Thoracic aorta (tissue), 2 donors: ENCODE measurements around the gene DDAH1. TPM values are rescaled to one million over a fixed set of nuclear protein-coding genes. Genes with fewer than 3 reads are reported as not detected.

Source experiments
- ATAC-seq: fragments of 150-250 bp; one replicate; pipeline ENCODE4 v1.8.0; 2017; ENCODE audit warnings: low read depth; ENCODE audit not compliant: insufficient number of reproducible peaks, low FRiP score
- DNase-seq: peaks from one replicate; pipeline ENCODE4 v3.0.0-alpha.2; 2020; ENCODE audit warnings: low spot score
- H3K27ac ChIP-seq, 2 donors: fragments of 200-600 bp; sonication (generic); 1 replicate in 1 of 2; 2 replicates in 1 of 2; pipeline ENCODE4 v1.5.1; 2016; ENCODE audit warnings: mild to moderate bottlenecking in 2 of 2, moderate library complexity in 2 of 2
- H3K27me3 ChIP-seq: fragments of 200-600 bp; sonication (generic); replicated peaks from 2 replicates; pipeline ENCODE4 v1.6.0; 2016; ENCODE audit warnings: mild to moderate bottlenecking; ENCODE audit not compliant: insufficient read depth
- H3K36me3 ChIP-seq: fragments of 200-600 bp; sonication (generic); one replicate; pipeline ENCODE4 v1.5.1; 2016
- H3K4me1 ChIP-seq, 2 donors: fragments of 200-600 bp; sonication (generic); 1 replicate in 1 of 2; 2 replicates in 1 of 2; pipeline versions ENCODE4 v1.5.1 to v1.6.0; 2016; ENCODE audit warnings: low read depth in 2 of 2, mild to moderate bottlenecking in 1 of 2; ENCODE audit not compliant: control insufficient read depth in 1 of 2
- H3K4me3 ChIP-seq: fragments of 200-600 bp; sonication (generic); 2 replicates; pipeline ENCODE4 v1.5.1; 2016; ENCODE audit warnings: mild to moderate bottlenecking
- H3K9me3 ChIP-seq: fragments of 200-600 bp; sonication (generic); 2 replicates; pipeline ENCODE4 v1.5.1; 2016
- CTCF ChIP-seq: fragments of 200-600 bp; sonication (generic); IDR thresholded peaks from one replicate; pipeline ENCODE4 v1.5.1; 2019; ENCODE audit warnings: antibody characterized with exemption
- total RNA-seq, 2 donors: library from RNA; depleted of rRNA; stranded (reverse); fragments of >200 nt; gene quantifications; one replicate each; pipeline versions ENCODE4 v1.1.0 to v1.2.3, GENCODE V29; 2016

The DDAH1 gene
- total RNA-seq, 2 donors from 2014 or later = 30.5 to 55.4 TPM

DNA sequence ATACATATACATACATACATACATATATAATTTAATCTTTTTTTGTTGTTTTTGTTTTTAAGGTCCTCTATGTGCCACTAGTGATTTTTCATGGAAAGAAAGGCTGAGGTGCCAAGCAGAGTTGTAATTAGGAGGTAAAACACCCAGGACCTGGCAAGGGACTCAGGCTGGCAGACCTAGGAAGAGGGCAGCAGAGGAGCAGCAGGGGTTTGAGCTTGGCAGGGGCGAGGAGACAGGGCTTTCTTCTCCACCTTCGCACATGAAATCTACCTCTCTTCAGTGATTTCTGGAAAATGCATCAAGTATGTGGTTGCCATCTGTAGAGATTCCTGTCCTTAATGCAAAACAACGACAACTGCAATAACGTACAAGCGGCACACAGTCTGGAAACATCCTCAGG, 31.9 kb downstream of the DDAH1 start:
- no peak overlapping the region for H3K27ac ChIP-seq
- TF ChIP-seq CTCF = no peak
- H3K27me3 ChIP-seq = no peaks in the 10 kb centered on the region
- peaks cover 0 to 3% of the 10 kb centered on the region in 2 donors for H3K4me1 ChIP-seq
- no peak overlapping the region for H3K4me3 ChIP-seq
- H3K9me3 ChIP-seq = no peaks in the 10 kb centered on the region
- no peaks in the 10 kb centered on the region for H3K36me3 ChIP-seq
- no peak for DNase-seq
- ATAC-seq = no peak

- peaks cover 3 to 22% of the 10 kb centered on the region in 2 donors for H3K4me1 ChIP-seq
- TF ChIP-seq CTCF = no peak
- H3K4me3 ChIP-seq = no peak overlapping the region
- H3K27ac ChIP-seq = peak overlapping the region; percentile 46 to 73
- H3K36me3 ChIP-seq = no peaks in the 10 kb centered on the region
- no peaks in the 10 kb centered on the region for H3K27me3 ChIP-seq
- no peaks in the 10 kb centered on the region for H3K9me3 ChIP-seq
- no peak for DNase-seq
- ATAC-seq = no peak
These were observed 36.4 kb downstream of the DDAH1 start for GRCh38 chr1:85428471-85429089.

DNA sequence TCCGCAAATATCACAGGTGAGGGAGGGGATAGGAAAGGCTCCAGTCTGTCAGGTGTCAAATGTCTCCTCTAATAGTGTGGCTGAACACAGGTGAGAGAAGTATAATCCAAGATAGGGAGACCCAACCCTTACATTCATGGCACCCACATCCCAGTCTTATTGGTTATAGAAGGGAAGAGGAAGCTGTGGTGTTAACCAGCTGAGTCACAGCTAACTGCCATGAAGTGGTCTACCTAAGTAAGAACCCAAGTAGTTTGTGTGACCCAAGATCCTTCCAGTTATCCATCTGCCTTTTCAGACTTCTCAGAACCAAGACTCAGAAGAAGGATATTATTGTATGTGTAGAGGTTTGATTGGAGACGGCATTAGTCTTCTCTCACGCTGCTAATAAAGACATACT, 37.1 kb downstream of the DDAH1 start:
- H3K27ac ChIP-seq = peak overlapping the region; percentile 46 to 73
- peaks cover 3 to 22% of the 10 kb centered on the region in 2 donors for H3K4me1 ChIP-seq
- H3K36me3 ChIP-seq = no peaks in the 10 kb centered on the region
- no peak overlapping the region for H3K4me3 ChIP-seq
- no peak for TF ChIP-seq CTCF
- ATAC-seq (no peak), DNase-seq (no peak)
- no peaks in the 10 kb centered on the region for H3K9me3 ChIP-seq
- H3K27me3 ChIP-seq = no peaks in the 10 kb centered on the region

DNA sequence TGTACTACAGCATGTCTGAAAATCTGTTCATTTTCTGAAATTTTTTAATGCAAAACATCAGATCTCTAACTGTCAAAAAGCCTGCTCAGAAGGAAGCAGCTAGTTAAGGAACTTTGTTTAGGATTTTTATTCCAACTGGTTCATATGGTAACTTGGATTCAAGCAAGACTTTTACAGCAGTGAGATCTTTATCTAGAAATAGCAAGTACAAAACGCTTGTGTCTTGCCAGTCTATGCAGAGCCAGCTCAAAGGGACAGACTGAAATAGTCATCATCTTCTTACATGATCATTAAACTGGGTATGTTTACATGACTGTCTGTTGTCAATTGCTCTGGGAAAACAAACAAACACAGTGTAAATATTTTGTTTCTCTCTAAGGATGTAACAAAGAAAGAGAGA, 37.6 kb downstream of the DDAH1 start:
- Histone ChIP-seq H3K4me3 (no peak overlapping the region), H3K27ac (peak overlapping the region; percentile 46 to 73), H3K4me1 (peaks cover 3 to 22% of the 10 kb centered on the region in 2 donors), H3K36me3 (no peaks in the 10 kb centered on the region), H3K9me3 (no peaks in the 10 kb centered on the region), H3K27me3 (no peaks in the 10 kb centered on the region)
- ATAC-seq (peak; percentile 79), DNase-seq (no peak)
- TF ChIP-seq CTCF = no peak

DNA sequence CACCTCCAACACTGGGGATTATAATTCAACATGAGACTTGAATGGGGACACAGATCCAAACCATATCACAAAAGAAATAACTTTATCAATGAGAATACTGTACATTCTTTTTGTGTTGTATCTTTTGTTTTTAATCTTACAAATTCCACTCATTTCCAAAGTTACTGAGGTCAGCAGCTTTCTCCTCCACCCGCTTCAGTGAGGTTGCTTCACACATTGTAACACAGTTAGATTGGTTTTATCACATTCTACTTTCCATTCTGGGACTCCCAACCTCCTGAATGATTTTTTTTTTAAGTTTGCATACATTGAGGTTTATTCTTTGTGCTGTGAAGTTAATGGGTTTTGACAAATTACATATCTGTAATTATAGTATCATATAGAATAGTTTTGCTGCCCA, 43.8 kb downstream of the DDAH1 start:
- DNase-seq (no peak), ATAC-seq (no peak)
- TF ChIP-seq CTCF = no peak
- Histone ChIP-seq H3K9me3 (peaks cover 12% of the 10 kb centered on the region), H3K27me3 (no peaks in the 10 kb centered on the region), H3K36me3 (no peaks in the 10 kb centered on the region), H3K4me3 (no peak overlapping the region), H3K27ac (no peak overlapping the region), H3K4me1 (peaks cover 0 to 20% of the 10 kb centered on the region in 2 donors)
